NCI-H1048 (cell line): ENCODE data around the gene GALNT14.

Experiments used
- DNase-seq: peaks from one replicate; lab custom pipeline; 2025; lab: John Stamatoyannopoulos, UW

The GALNT14 gene

GRCh38 chr2:31136000-31136399 lies 2.2 kb downstream of the GALNT14 start:
- no peak for DNase-seq

GRCh38 chr2:31134480-31134879 lies 3.8 kb downstream of the GALNT14 start:
- no peak for DNase-seq

- no peak for DNase-seq
Observed at GRCh38 chr2:31132786-31133185, 5.5 kb downstream of the GALNT14 start.

GRCh38 chr2:31131871-31132270 lies 6.4 kb downstream of the GALNT14 start:
- DNase-seq, result no peak

- no peak for DNase-seq
Observed at GRCh38 chr2:31129375-31130171, 8.7 kb downstream of the GALNT14 start.

GRCh38 chr2:31127931-31128330 lies 10.3 kb downstream of the GALNT14 start:
- DNase-seq, result no peak

GRCh38 chr2:31125918-31126695 lies 12.1 kb downstream of the GALNT14 start:
- no peak for DNase-seq

- DNase-seq, result no peak
Observed at GRCh38 chr2:31124904-31125303, 13.3 kb downstream of the GALNT14 start.

GRCh38 chr2:31122133-31122532 lies 16.1 kb downstream of the GALNT14 start:
- no peak for DNase-seq

- no peak for DNase-seq
Observed at GRCh38 chr2:31113765-31114164, 24.5 kb downstream of the GALNT14 start.

- DNase-seq, result no peak
Observed at GRCh38 chr2:31112544-31112943, 25.7 kb downstream of the GALNT14 start.

- DNase-seq, result no peak
Observed at GRCh38 chr2:31110998-31111397, 27.2 kb downstream of the GALNT14 start.

GRCh38 chr2:31110431-31110830 lies 27.8 kb downstream of the GALNT14 start:
- DNase-seq, result no peak

GRCh38 chr2:31109633-31110192 lies 28.5 kb downstream of the GALNT14 start:
- DNase-seq, result no peak

- DNase-seq, result no peak
Observed at GRCh38 chr2:31108561-31109286, 29.5 kb downstream of the GALNT14 start.

GRCh38 chr2:31107591-31108300 lies 30.5 kb downstream of the GALNT14 start:
- DNase-seq, result no peak

- no peak for DNase-seq
Observed at GRCh38 chr2:31101701-31102100, 36.5 kb downstream of the GALNT14 start.

GRCh38 chr2:31097962-31098613 lies 40.2 kb downstream of the GALNT14 start:
- no peak for DNase-seq

- DNase-seq, result no peak
Observed at GRCh38 chr2:31090188-31090587, 48.1 kb downstream of the GALNT14 start.

- DNase-seq, result no peak
Observed at GRCh38 chr2:31089645-31090044, 48.6 kb downstream of the GALNT14 start.
